H9 (cell line): ENCODE measurements around the gene ZIK1. TPM values are rescaled to one million over a fixed set of nuclear protein-coding genes. Genes with fewer than 3 reads are reported as not detected.

Experiments used
- DNase-seq: peaks from one replicate; pipeline ENCODE4 v3.0.0-alpha.2; 2017
- H2AFZ ChIP-seq: one replicate; pipeline ENCODE4 v1.6.1; 2013; ENCODE audit warnings: mild to moderate bottlenecking, low read length, control low read depth, moderate library complexity
- H2AK5ac ChIP-seq: 2 replicates; pipeline ENCODE4 v1.6.1; 2013; ENCODE audit warnings: low read length, control low read depth, mixed read lengths; ENCODE audit not compliant: insufficient read length
- H2BK120ac ChIP-seq: one replicate; pipeline ENCODE4 v1.6.1; 2013; ENCODE audit warnings: low read depth, mild to moderate bottlenecking, low read length, control low read depth, inconsistent platforms; ENCODE audit not compliant: poor library complexity, severe bottlenecking
- H2BK12ac ChIP-seq: 2 replicates; pipeline ENCODE4 v1.6.1; 2013; ENCODE audit warnings: low read length, control low read depth, mixed read lengths, low read depth; ENCODE audit not compliant: insufficient read length
- H2BK15ac ChIP-seq: 2 replicates; pipeline ENCODE4 v1.6.1; 2013; ENCODE audit warnings: low read depth, low read length, control low read depth
- H2BK20ac ChIP-seq: one replicate; pipeline ENCODE4 v1.6.1; 2013; ENCODE audit warnings: low read depth, mild to moderate bottlenecking, low read length, control low read depth, inconsistent platforms; ENCODE audit not compliant: poor library complexity, severe bottlenecking
- H2BK5ac ChIP-seq: 2 replicates; pipeline ENCODE4 v1.6.1; 2013; ENCODE audit warnings: low read length, control low read depth, mixed read lengths; ENCODE audit not compliant: insufficient read length
- H3K14ac ChIP-seq: 2 replicates; pipeline ENCODE4 v1.6.1; 2013; ENCODE audit warnings: low read length, control low read depth; ENCODE audit not compliant: insufficient read depth
- H3K18ac ChIP-seq: 2 replicates; pipeline ENCODE4 v1.6.1; 2013; ENCODE audit warnings: low read depth, mild to moderate bottlenecking, mixed read lengths, low read length, control low read depth; ENCODE audit not compliant: insufficient read length
- H3K23ac ChIP-seq: 2 replicates; pipeline ENCODE4 v1.6.1; 2013; ENCODE audit warnings: low read length, control low read depth, mixed read lengths, low read depth; ENCODE audit not compliant: insufficient read length
- H3K23me2 ChIP-seq: 2 replicates; pipeline ENCODE4 v1.6.1; 2013; ENCODE audit warnings: low read depth, mild to moderate bottlenecking, mixed read lengths, low read length, control low read depth; ENCODE audit not compliant: insufficient read length, poor library complexity, severe bottlenecking
- H3K27ac ChIP-seq: 2 replicates; pipeline ENCODE4 v1.5.1; 2013; ENCODE audit warnings: low read length, control low read depth, mixed read lengths, low read depth; ENCODE audit not compliant: insufficient read length
- H3K27me3 ChIP-seq: 2 replicates; pipeline ENCODE4 v1.6.1; 2013; ENCODE audit warnings: low read length, control low read depth, inconsistent platforms; ENCODE audit not compliant: insufficient read depth
- H3K4ac ChIP-seq: 2 replicates; pipeline ENCODE4 v1.6.1; 2013; ENCODE audit warnings: low read depth, mild to moderate bottlenecking, control low read depth, inconsistent platforms, low read length, moderate library complexity
- H3K4me1 ChIP-seq: 2 replicates; pipeline ENCODE4 v1.6.1; 2013; ENCODE audit warnings: low read length, control low read depth, inconsistent platforms; ENCODE audit not compliant: insufficient read depth
- H3K4me2 ChIP-seq: 2 replicates; pipeline ENCODE4 v1.6.1; 2013; ENCODE audit warnings: low read length, control low read depth, mixed read lengths; ENCODE audit not compliant: insufficient read length, insufficient read depth
- H3K56ac ChIP-seq: 2 replicates; pipeline ENCODE4 v1.6.1; 2013; ENCODE audit warnings: low read depth, mild to moderate bottlenecking, mixed read lengths, low read length, control low read depth; ENCODE audit not compliant: insufficient read length
- H3K79me1 ChIP-seq: 2 replicates; pipeline ENCODE4 v1.6.1; 2013; ENCODE audit warnings: low read depth, mild to moderate bottlenecking, moderate library complexity, low read length, control low read depth, inconsistent platforms; ENCODE audit not compliant: insufficient read depth, poor library complexity, severe bottlenecking
- H3K79me2 ChIP-seq: 2 replicates; pipeline ENCODE4 v1.6.1; 2013; ENCODE audit warnings: low read length, control low read depth, inconsistent platforms; ENCODE audit not compliant: insufficient read depth
- H3K9ac ChIP-seq: 2 replicates; pipeline ENCODE4 v1.6.1; 2013; ENCODE audit warnings: low read length, control low read depth, mixed read lengths; ENCODE audit not compliant: insufficient read length; ENCODE audit errors: extremely low read depth
- H3K9me3 ChIP-seq: one replicate; pipeline ENCODE4 v1.6.1; 2013; ENCODE audit warnings: low read depth, low read length, inconsistent platforms; ENCODE audit not compliant: control insufficient read depth
- H3T11ph ChIP-seq: one replicate; pipeline ENCODE4 v1.6.1; 2013; ENCODE audit warnings: mild to moderate bottlenecking, low read length, control low read depth, inconsistent platforms
- H4K20me1 ChIP-seq: one replicate; pipeline ENCODE4 v1.6.1; 2013; ENCODE audit not compliant: control insufficient read depth, insufficient read length, insufficient read depth
- H4K5ac ChIP-seq: 2 replicates; pipeline ENCODE4 v1.6.1; 2013; ENCODE audit warnings: low read depth, mild to moderate bottlenecking, mixed read lengths, low read length, control low read depth; ENCODE audit not compliant: insufficient read length
- H4K8ac ChIP-seq: replicated peaks from 2 replicates; pipeline ENCODE4 v1.6.1; 2013; ENCODE audit warnings: low read length, control low read depth, mixed read lengths, low read depth; ENCODE audit not compliant: insufficient read length
- H4K91ac ChIP-seq: 2 replicates; pipeline ENCODE4 v1.6.1; 2013; ENCODE audit warnings: low read depth, mild to moderate bottlenecking, moderate library complexity, mixed read lengths, low read length, control low read depth; ENCODE audit not compliant: insufficient read length
- H3K27ac Mint-ChIP-seq, 3 experiments: 2 replicates in 2 of 3; 3 replicates in 1 of 3; pipeline ENCODE4 v1.8.0; 2020 to 2021; ENCODE audit warnings: mixed read lengths in 3 of 3, mild to moderate bottlenecking in 1 of 3, moderate library complexity in 1 of 3
- H3K27me3 Mint-ChIP-seq: 2 replicates; pipeline ENCODE4 v1.8.0; 2021; ENCODE audit warnings: low read depth, mild to moderate bottlenecking, moderate library complexity, mixed read lengths
- H3K36me3 Mint-ChIP-seq, 3 experiments: 2 replicates in 2 of 3; 3 replicates in 1 of 3; pipeline ENCODE4 v1.8.0; 2020 to 2021; ENCODE audit warnings: low read depth in 3 of 3, mixed read lengths in 3 of 3; ENCODE audit not compliant: insufficient read depth in 1 of 3
- H3K4me1 Mint-ChIP-seq, 2 experiments: 2 replicates each; pipeline ENCODE4 v1.8.0; 2020; ENCODE audit warnings: mixed read lengths in 2 of 2
- H3K4me3 Mint-ChIP-seq, 2 experiments: 2 replicates in 1 of 2; 3 replicates in 1 of 2; pipeline ENCODE4 v1.8.0; 2020 to 2021; ENCODE audit warnings: mild to moderate bottlenecking in 2 of 2, mixed read lengths in 2 of 2, moderate library complexity in 1 of 2
- H3K9me3 Mint-ChIP-seq, 2 experiments: 2 replicates in 1 of 2; 3 replicates in 1 of 2; pipeline ENCODE4 v1.8.0; 2020; ENCODE audit warnings: mild to moderate bottlenecking in 2 of 2, mixed read lengths in 2 of 2, moderate library complexity in 1 of 2
- total RNA-seq: library from RNA; stranded (reverse); gene quantifications from 2 replicates; pipeline ENCODE4 v1.2.1, GENCODE V29; 2021
- TF ChIP-seq, protein P1 (sequence below): fragments of 200-600 bp; sonication (generic); conservative IDR thresholded peaks from 3 replicates; pipeline ENCODE4 v1.8.0; 2021; ENCODE audit warnings: antibody characterized with exemption, mild to moderate bottlenecking

Gene ZIK1
- total RNA-seq, 1 experiment from 2014 or later = 27.8 TPM

DNA sequence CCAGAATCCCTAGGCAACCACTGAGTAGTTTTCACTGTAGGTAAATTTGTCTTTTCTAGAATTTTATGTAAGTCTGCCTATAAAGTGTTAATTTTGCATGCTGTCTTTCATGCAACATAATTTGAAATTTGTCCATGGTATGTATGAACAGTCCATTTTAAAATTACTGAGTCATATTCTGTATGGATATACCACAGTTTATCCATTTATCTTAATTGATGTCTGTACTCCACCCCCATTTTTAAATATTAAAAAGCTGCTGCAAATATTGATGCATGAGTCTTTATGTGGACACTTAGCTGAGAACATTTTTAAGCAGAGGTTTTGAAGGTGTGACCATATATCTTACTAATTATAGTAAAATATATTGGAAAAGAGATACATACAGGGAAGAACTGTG lies 39.1 kb downstream of the ZIK1 start:
- H2BK120ac ChIP-seq = no peak overlapping the region
- no peaks in the 10 kb centered on the region for H3K4me1 ChIP-seq
- H3K36me3 Mint-ChIP-seq = peaks cover 71 to 75% (median 74%) of the 10 kb centered on the region in 3 experiments
- no peaks in the 10 kb centered on the region for H3K79me1 ChIP-seq
- no peaks in the 10 kb centered on the region for H3K4me1 Mint-ChIP-seq
- H3K27me3 Mint-ChIP-seq = no peaks in the 10 kb centered on the region; the same call in none of the 2 replicates
- no peak overlapping the region for H3K27ac ChIP-seq
- no peak overlapping the region for H2BK12ac ChIP-seq
- peaks cover 70 to 75% of the 10 kb centered on the region in 2 experiments for H3K9me3 Mint-ChIP-seq
- H4K5ac ChIP-seq = no peak overlapping the region
- H3K4me2 ChIP-seq = no peak overlapping the region
- no peak overlapping the region for H3K4ac ChIP-seq
- H2AK5ac ChIP-seq = no peak overlapping the region
- H3K56ac ChIP-seq = no peak overlapping the region
- H2BK15ac ChIP-seq = no peak overlapping the region
- TF ChIP-seq, protein P1, sequence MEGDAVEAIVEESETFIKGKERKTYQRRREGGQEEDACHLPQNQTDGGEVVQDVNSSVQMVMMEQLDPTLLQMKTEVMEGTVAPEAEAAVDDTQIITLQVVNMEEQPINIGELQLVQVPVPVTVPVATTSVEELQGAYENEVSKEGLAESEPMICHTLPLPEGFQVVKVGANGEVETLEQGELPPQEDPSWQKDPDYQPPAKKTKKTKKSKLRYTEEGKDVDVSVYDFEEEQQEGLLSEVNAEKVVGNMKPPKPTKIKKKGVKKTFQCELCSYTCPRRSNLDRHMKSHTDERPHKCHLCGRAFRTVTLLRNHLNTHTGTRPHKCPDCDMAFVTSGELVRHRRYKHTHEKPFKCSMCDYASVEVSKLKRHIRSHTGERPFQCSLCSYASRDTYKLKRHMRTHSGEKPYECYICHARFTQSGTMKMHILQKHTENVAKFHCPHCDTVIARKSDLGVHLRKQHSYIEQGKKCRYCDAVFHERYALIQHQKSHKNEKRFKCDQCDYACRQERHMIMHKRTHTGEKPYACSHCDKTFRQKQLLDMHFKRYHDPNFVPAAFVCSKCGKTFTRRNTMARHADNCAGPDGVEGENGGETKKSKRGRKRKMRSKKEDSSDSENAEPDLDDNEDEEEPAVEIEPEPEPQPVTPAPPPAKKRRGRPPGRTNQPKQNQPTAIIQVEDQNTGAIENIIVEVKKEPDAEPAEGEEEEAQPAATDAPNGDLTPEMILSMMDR = no peak
- H3T11ph ChIP-seq = no peak overlapping the region
- no peak overlapping the region for H3K14ac ChIP-seq
- no peak overlapping the region for H2BK20ac ChIP-seq
- no peak overlapping the region for H2AFZ ChIP-seq
- H2BK5ac ChIP-seq = no peak overlapping the region
- no peaks in the 10 kb centered on the region for H4K20me1 ChIP-seq
- peaks cover 49% of the 10 kb centered on the region for H3K9me3 ChIP-seq
- no peak overlapping the region for H4K8ac ChIP-seq
- H3K23me2 ChIP-seq = no peaks in the 10 kb centered on the region
- H4K91ac ChIP-seq = no peak overlapping the region
- no peak overlapping the region for H3K23ac ChIP-seq
- H3K18ac ChIP-seq = no peak overlapping the region
- no peak for DNase-seq
- H3K9ac ChIP-seq = no peak overlapping the region
- H3K4me3 Mint-ChIP-seq = no peak overlapping the region
- H3K79me2 ChIP-seq = peaks cover 10% of the 10 kb centered on the region; the same call in 1 of the 2 replicates
- no peaks in the 10 kb centered on the region for H3K27me3 ChIP-seq
- no peak overlapping the region for H3K27ac Mint-ChIP-seq
